T-helper 1 cell treated with Interleukin-12 subunit alpha and Interleukin-12 subunit beta and Interleukin-4 antibody, amounts not matched to agents 30 μg/mL and 1 μg/mL, for 36 hours (primary cell): ENCODE measurements around the gene OR2B2.

Experiments used
- H3K27ac Mint-ChIP-seq: one replicate; pipeline ENCODE4 v1.8.0; 2021; ENCODE audit warnings: mild to moderate bottlenecking, mixed read lengths
- H3K27me3 Mint-ChIP-seq: one replicate; pipeline ENCODE4 v1.8.0; 2021; ENCODE audit warnings: low read depth, mixed read lengths
- H3K36me3 Mint-ChIP-seq: one replicate; pipeline ENCODE4 v1.8.0; 2021; ENCODE audit warnings: low read depth, mixed read lengths
- H3K4me1 Mint-ChIP-seq: one replicate; pipeline ENCODE4 v1.8.0; 2021; ENCODE audit warnings: low read depth, mixed read lengths
- H3K4me3 Mint-ChIP-seq: one replicate; pipeline ENCODE4 v1.8.0; 2021; ENCODE audit warnings: mild to moderate bottlenecking, moderate library complexity, mixed read lengths
- H3K9me3 Mint-ChIP-seq: one replicate; pipeline ENCODE4 v1.8.0; 2021; ENCODE audit warnings: mixed read lengths

OR2B2 gene

DNA sequence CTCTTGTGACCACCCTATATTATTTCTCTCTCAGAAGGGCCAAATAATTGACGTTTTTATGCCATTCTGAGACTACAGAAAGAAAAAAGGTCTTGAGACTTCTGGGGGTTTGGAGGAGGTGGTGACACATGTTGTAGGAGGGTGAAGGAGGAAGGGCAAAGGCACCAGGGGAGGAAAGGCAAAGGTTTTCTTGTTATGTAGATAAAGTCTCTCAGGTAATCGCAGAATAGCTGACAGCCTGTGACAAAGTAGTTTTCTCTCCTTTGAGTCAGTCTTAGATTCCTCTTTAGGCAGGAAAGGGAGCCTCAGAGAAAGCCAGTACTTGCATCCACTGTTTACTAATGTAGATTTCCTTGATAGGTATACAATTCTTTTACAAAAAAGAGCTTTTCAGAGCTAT lies 23.6 kb downstream of the OR2B2 start:
- Mint-ChIP-seq H3K36me3 (peaks cover 7% of the 10 kb centered on the region), H3K27ac (peak overlapping the region; percentile 34), H3K27me3 (no peaks in the 10 kb centered on the region), H3K4me1 (peaks cover 38% of the 10 kb centered on the region), H3K4me3 (no peak overlapping the region), H3K9me3 (no peaks in the 10 kb centered on the region)

DNA sequence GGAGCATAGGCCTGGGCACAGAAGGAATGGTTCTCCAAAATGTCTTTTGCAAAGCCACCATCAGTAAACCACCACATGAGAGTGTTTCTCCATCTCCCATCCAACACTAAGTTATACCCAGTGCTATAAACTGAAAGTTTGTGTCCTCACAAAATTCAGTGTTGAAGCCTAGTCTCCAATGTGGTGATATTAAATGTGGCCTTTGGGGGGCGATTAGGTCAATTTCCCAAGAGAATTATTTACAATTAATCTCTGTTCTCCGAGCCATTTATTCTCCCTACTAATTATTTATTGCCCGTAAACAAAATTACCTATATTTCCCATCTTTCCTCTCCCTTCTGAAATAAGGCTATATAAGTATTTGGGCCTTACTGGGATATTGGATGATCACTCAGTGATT lies 26.1 kb downstream of the OR2B2 start:
- H3K27ac Mint-ChIP-seq = no peak overlapping the region

DNA sequence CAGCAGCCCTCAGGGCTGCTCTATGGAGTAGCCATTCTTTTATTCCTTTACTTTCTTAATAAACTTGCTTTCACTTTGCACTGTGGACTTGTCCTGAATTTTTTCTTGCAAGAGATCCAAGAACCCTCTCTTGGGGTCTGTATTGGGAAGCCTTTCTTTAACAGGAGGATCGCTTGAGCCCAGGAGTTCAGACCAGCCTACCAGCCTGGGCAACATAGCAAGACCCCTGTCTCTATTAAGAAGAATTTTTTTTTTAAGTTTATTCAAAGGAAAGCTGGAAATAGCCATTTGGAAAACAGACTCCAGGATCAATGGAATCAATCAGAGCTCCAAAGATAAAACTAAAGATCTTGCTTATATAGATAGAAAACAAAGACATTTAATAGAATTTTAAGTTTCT lies 29.1 kb downstream of the OR2B2 start:
- no peaks in the 10 kb centered on the region for H3K27me3 Mint-ChIP-seq
- no peaks in the 10 kb centered on the region for H3K36me3 Mint-ChIP-seq
- peaks cover 10% of the 10 kb centered on the region for H3K4me1 Mint-ChIP-seq
- no peak overlapping the region for H3K4me3 Mint-ChIP-seq
- no peaks in the 10 kb centered on the region for H3K9me3 Mint-ChIP-seq
- no peak overlapping the region for H3K27ac Mint-ChIP-seq

More for the DNA sequence above, 26.1 kb downstream of the OR2B2 start:
- peaks cover 2% of the 10 kb centered on the region for H3K36me3 Mint-ChIP-seq
- H3K4me3 Mint-ChIP-seq = no peak overlapping the region
- no peaks in the 10 kb centered on the region for H3K27me3 Mint-ChIP-seq
- H3K9me3 Mint-ChIP-seq = no peaks in the 10 kb centered on the region
- H3K4me1 Mint-ChIP-seq = peaks cover 22% of the 10 kb centered on the region

DNA sequence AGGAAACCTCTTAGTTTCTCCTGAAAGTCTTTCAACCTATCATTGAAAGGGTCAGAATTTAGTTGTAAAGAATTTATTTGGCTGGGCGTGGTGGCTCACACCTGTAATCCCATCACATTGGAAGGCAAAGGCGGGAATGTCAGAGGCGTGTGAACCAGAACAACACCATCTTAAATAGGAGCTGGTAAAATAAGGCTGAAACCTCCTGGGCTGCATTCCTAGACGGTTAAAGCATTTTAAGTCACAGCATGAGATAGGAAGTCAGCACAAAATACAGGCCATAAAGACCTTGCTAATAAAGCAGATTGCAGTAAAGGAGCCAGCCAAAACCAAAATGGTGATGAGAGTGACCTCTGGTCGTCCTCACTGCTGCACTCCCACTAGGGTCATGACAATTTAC lies 29.6 kb downstream of the OR2B2 start:
- H3K27me3 Mint-ChIP-seq = no peaks in the 10 kb centered on the region
- no peaks in the 10 kb centered on the region for H3K9me3 Mint-ChIP-seq
- no peaks in the 10 kb centered on the region for H3K36me3 Mint-ChIP-seq
- H3K4me3 Mint-ChIP-seq = no peak overlapping the region
- H3K27ac Mint-ChIP-seq = no peak overlapping the region
- H3K4me1 Mint-ChIP-seq = peaks cover 8% of the 10 kb centered on the region

DNA sequence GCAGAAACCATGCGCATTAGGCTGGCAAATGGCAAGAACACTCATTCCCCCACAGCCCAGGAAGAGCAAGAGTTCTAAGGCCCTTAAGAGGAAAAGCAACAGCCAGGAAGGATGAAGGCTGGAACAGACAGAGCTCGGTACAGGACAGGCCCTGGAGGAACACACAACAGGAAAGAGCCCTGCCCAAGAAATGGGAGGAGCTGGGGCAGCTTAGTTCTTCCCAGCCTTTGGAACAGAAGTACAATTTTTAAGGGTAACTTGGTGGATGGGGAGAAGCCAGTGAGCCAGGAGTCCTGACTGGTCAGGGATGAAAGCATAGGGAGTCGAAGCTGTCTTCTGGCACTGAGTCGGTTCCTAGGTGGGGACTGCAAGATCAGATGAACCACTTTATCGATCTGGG lies 32.4 kb downstream of the OR2B2 start:
- Mint-ChIP-seq H3K4me1 (peaks cover 6% of the 10 kb centered on the region), H3K27ac (peak overlapping the region; percentile 15), H3K36me3 (no peaks in the 10 kb centered on the region), H3K9me3 (no peaks in the 10 kb centered on the region), H3K4me3 (no peak overlapping the region), H3K27me3 (no peaks in the 10 kb centered on the region)

DNA sequence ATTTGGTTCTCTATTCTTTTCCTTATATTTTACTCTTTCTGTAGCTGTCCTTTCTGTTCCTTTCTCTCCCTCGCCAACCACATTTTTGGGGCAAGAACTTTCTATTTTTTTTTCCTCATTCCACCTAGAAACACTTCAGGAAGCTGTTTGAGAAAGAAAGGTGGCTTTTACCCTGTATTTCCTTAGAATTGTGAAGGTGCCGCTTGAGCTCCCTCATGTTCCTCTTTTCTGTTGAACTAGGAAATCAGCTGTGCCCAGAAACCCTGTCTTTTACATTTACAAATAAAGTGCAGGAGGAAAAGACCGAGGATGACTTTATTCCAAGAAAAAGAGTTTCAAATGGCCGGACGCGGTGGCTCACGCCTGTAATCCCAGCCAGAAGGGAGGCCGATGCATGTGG lies 38.2 kb downstream of the OR2B2 start:
- Mint-ChIP-seq H3K4me1 (peaks cover 39% of the 10 kb centered on the region), H3K27me3 (peaks cover 6% of the 10 kb centered on the region), H3K4me3 (peak overlapping the region; percentile 91), H3K27ac (peak overlapping the region; percentile 97), H3K36me3 (no peaks in the 10 kb centered on the region), H3K9me3 (no peaks in the 10 kb centered on the region)

DNA sequence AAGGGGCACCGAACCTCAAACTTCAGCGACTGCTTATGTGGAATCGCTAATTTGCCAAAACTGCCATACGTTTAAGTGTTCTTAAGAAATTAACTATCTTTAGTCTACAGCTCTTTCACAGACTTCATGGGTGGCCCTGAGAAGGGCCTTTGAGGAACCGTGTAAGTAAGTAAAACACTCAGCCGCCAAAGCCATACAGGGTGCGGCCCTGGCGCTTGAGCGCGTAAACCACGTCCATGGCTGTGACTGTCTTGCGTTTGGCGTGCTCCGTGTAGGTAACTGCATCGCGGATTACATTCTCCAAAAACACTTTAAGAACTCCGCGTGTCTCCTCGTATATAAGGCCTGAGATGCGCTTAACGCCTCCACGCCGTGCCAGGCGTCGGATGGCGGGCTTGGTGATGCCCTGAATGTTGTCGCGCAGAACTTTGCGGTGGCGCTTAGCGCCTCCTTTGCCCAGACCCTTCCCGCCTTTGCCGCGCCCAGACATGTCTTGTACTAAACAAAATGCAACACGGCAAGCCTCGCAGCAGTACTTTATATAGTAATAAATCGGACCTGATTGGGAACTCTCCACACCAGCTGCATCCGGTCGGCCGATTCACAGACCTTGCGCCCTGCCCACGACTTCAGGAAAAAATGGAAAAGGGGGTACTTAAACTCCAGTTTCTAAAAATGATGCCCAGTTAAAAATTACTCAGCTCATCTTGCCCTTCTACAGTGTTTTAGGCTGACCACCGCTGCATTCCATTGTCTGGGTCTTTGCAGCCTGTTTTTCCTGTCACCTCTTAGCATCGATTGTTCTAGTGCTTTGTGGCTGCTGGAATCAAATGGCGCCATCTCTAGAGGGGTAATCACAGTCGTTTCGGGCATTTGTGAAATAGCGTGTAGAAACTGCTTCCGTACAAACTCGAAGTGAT lies 38.9 kb downstream of the OR2B2 start:
- H3K9me3 Mint-ChIP-seq = no peaks in the 10 kb centered on the region
- peaks cover 6% of the 10 kb centered on the region for H3K27me3 Mint-ChIP-seq
- H3K4me3 Mint-ChIP-seq = peak overlapping the region; percentile 91
- peaks cover 42% of the 10 kb centered on the region for H3K4me1 Mint-ChIP-seq
- H3K27ac Mint-ChIP-seq = peak overlapping the region; percentile 97
- no peaks in the 10 kb centered on the region for H3K36me3 Mint-ChIP-seq

DNA sequence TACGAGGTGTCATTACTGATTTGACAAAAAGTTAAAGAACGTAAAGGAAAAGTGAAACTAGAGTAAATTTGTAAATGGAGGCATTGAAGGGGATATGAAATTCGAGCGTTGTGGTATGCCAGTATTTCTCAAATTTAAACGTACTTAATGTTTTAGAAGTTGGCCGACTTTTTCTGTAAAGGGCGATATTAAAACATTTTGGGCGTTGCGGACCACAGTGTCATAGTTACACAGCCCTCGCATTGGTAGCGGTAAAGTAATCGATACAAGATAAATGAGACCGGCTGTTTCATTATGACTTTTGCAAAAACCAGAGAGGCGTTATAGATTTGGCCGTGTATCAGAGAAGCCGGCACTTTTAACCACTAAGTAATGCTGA lies 39.6 kb downstream of the OR2B2 start:
- H3K9me3 Mint-ChIP-seq = no peaks in the 10 kb centered on the region
- peak overlapping the region; percentile 97 for H3K27ac Mint-ChIP-seq
- peak overlapping the region; percentile 91 for H3K4me3 Mint-ChIP-seq
- no peaks in the 10 kb centered on the region for H3K36me3 Mint-ChIP-seq
- H3K27me3 Mint-ChIP-seq = peaks cover 6% of the 10 kb centered on the region
- H3K4me1 Mint-ChIP-seq = peaks cover 45% of the 10 kb centered on the region

DNA sequence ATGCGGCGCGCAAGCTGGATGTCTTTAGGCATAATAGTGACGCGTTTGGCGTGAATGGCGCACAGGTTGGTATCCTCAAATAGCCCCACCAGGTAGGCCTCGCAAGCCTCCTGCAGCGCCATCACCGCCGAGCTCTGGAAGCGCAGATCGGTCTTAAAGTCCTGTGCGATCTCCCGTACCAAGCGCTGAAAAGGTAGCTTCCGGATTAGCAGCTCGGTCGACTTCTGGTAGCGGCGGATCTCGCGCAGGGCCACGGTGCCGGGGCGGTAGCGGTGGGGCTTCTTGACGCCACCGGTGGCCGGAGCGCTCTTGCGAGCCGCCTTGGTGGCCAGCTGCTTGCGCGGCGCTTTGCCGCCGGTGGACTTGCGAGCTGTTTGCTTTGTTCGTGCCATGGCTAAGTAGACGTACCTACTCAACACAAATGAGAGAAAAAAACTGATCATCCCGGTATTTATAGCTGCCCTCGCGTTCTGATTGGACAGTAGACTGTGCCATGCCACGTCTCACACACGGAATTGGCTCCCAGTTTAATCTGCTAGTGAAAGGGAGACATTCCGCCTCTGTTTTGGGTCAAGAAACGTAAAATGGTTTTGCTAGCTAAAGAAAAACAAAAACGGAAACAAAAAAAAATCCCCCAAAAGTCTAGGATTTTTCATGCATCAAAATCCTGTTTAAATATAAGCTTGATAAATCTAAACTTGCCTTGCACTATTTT lies 40.1 kb downstream of the OR2B2 start:
- Mint-ChIP-seq H3K4me1 (peaks cover 48% of the 10 kb centered on the region), H3K27ac (peak overlapping the region; percentile 97), H3K4me3 (peak overlapping the region; percentile 91), H3K9me3 (no peaks in the 10 kb centered on the region), H3K36me3 (no peaks in the 10 kb centered on the region), H3K27me3 (peaks cover 6% of the 10 kb centered on the region)

DNA sequence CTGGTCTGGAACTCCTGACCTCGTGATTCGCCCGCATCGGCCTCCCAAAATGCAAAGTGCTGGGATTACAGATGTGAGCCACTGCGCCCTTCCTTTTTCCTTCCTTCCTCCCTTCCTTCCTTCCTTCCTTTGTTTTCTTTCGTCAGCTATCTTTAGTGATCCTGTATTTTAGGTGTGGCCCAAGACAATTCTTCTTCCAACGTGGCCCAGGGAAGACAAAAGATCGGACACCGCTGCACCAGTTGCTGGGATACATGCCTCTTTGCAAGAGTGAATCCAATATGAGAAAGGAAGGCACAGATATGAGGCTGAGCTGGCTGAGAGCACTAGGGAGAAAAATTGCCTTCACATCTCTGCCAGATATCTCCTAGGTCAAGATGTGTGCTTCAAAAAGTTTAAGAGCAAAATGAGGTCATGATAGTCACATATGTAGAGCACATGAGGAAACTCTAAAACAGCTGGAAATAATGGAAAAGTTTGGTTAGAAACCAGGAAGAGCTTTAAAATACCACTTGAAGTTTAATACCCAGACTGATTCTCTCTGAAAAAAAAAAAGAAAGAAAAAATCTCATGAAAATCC lies 41.8 kb downstream of the OR2B2 start:
- H3K36me3 Mint-ChIP-seq = no peaks in the 10 kb centered on the region
- peak overlapping the region; percentile 97 for H3K27ac Mint-ChIP-seq
- H3K27me3 Mint-ChIP-seq = peaks cover 9% of the 10 kb centered on the region
- peaks cover 62% of the 10 kb centered on the region for H3K4me1 Mint-ChIP-seq
- no peaks in the 10 kb centered on the region for H3K9me3 Mint-ChIP-seq
- H3K4me3 Mint-ChIP-seq = peak overlapping the region; percentile 71

DNA sequence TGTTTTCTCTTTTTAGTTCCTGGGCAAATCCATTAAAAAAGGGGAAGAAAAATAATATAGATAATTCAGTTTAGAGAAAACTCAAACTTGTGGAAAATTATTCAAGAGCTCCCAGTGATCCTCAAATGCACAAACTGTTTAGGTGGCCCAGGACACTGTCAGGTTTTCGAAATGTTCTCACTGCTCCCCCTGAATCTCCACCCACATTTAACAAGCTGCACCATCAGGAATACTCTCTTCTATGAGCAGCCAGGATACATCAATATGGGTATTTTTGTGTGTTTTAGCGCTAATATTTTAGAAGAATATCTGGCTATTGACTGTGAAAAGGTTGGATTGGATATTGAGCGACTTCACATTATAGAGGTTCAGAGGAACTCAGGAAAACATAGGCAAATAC lies 43.9 kb downstream of the OR2B2 start:
- H3K9me3 Mint-ChIP-seq = no peaks in the 10 kb centered on the region
- H3K27me3 Mint-ChIP-seq = peaks cover 6% of the 10 kb centered on the region
- peak overlapping the region; percentile 36 for H3K4me3 Mint-ChIP-seq
- no peaks in the 10 kb centered on the region for H3K36me3 Mint-ChIP-seq
- H3K27ac Mint-ChIP-seq = peak overlapping the region; percentile 100
- peaks cover 68% of the 10 kb centered on the region for H3K4me1 Mint-ChIP-seq

DNA sequence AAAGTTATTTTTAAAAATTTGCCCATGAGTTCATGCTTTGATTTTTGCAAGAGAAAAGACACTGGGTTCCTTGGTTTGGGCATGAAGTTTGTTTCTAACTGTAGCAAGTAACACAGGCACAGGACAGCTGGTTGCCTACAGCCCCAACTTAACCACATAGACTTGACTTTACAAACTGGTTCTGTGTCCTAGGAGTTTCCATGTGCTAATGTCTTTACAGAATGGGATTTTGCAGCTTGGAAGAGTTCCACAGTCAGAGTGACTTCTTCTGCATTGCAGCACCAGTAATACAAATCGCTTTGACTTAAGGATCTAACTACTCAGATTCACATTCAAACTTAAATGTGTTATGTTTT lies 44.3 kb downstream of the OR2B2 start:
- Mint-ChIP-seq H3K36me3 (no peaks in the 10 kb centered on the region), H3K4me3 (peak overlapping the region; percentile 99), H3K4me1 (peaks cover 67% of the 10 kb centered on the region), H3K27ac (peak overlapping the region; percentile 100), H3K27me3 (peaks cover 4% of the 10 kb centered on the region), H3K9me3 (no peaks in the 10 kb centered on the region)

DNA sequence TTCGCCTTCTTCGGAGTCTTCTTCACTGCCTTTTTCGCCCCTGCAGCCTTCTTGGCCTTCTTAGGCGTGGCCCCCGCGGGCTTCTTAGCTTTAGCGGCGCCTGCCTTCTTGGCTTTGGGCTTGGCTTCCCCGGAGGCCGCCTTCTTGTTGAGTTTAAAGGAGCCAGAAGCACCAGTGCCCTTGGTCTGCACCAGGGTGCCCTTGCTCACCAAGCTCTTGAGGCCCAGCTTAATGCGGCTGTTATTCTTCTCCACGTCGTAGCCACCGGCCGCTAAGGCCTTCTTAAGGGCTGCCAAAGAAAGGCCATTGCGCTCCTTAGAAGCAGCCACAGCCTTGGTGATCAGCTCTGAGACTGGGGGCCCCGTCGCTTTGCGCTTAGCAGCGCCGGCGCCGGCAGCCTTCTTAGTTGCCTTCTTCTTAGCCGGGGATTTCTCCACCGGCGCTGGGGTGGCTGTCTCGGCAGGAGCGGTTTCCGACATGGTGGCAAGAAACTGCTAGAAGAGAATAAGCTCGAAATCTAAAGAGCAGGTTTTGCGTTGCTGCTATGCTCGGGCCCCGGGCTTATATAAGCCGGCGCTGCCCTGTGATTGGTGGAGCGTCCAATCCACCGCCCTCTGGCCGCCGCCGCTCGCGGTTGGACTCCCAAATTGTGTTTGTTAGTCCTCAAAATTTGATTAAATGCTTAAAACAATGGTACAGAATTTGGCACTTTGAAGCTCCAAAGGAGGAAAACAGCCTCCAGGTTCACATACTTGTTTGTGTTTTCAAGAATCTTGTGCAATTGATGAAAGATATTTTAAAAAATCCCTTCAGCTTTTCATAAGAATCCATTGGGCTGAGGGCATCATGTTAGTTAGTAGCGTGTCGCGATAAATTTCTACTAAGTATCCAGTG lies 44.9 kb downstream of the OR2B2 start:
- Mint-ChIP-seq H3K27ac (peak overlapping the region; percentile 100), H3K27me3 (peaks cover 4% of the 10 kb centered on the region), H3K4me1 (peaks cover 64% of the 10 kb centered on the region), H3K9me3 (no peaks in the 10 kb centered on the region), H3K4me3 (peak overlapping the region; percentile 99), H3K36me3 (no peaks in the 10 kb centered on the region)
